ENCODE measurements around the gene PCID2.

DNA sequence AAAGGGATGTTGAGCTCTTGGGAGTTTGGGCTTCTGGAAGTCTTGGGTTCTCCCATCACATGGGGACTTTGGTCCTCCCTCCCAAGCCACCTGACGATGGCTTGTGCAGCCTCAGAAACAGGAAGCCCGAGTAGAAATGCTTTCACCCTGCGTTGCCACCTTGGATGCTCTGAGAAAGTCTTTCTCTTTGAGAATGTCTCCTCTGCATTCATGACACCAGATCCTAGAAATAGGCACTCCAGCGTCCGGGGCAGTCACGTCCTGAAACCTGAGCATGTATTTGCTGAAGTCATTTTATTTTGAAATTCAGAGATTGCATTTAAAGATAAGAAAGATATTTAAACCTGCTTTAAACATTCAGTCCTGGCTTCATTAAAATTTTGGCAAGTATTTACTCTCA is 35.4 kb upstream of the PCID2 start:
- TF ChIP-seq, protein P1, sequence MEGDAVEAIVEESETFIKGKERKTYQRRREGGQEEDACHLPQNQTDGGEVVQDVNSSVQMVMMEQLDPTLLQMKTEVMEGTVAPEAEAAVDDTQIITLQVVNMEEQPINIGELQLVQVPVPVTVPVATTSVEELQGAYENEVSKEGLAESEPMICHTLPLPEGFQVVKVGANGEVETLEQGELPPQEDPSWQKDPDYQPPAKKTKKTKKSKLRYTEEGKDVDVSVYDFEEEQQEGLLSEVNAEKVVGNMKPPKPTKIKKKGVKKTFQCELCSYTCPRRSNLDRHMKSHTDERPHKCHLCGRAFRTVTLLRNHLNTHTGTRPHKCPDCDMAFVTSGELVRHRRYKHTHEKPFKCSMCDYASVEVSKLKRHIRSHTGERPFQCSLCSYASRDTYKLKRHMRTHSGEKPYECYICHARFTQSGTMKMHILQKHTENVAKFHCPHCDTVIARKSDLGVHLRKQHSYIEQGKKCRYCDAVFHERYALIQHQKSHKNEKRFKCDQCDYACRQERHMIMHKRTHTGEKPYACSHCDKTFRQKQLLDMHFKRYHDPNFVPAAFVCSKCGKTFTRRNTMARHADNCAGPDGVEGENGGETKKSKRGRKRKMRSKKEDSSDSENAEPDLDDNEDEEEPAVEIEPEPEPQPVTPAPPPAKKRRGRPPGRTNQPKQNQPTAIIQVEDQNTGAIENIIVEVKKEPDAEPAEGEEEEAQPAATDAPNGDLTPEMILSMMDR (IDR thresholded peaks at IDR 0.05; ENCODE audit: low read depth, low read length), result no peak
- no peak for TF ChIP-seq EZH2phosphoT487 (IDR thresholded peaks at IDR 0.05; ENCODE audit: low read depth)
